Measurements from ENCODE around the gene ATP8B1. TPM values are rescaled to one million over a fixed set of nuclear protein-coding genes. Genes with fewer than 3 reads are reported as not detected.

Gene ATP8B1
- total RNA-seq, 1 experiment from 2014 or later: 1.1 TPM

DNA sequence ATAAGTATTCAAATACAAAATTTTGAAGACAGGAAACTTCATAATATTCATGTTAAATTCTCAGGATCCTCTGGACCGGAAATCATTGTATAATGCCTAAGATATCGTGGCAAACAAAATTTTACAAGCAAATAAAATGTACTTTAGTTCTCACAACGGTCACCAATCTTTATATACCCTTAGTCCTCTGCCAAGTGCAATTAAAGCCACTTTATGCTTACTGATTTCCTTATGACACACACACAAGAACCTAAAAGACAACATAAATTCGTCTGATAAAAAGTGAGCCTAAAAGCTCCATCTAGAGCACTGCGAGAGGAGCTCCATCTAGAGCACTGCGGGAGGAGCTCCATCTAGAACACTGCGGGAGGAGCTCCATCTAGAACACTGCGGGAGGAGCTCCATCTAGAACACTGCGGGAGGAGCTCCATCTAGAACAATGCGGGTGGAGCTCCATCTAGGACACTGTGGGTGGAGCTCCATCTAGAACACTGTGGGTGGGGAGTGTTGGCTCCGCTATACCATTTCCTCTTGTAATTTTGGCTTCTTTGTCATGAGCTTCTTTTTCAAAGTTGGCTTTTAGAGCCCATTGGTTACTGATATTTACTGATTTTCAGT lies 15.9 kb downstream of the ATP8B1 start:
- no peak overlapping the region for H4K91ac ChIP-seq (ENCODE audit: insufficient read length, low read depth, low read length)
- H2BK20ac ChIP-seq (ENCODE audit: low read depth, low read length, poor library complexity, severe bottlenecking): no peak overlapping the region
- no peak overlapping the region for H4K5ac ChIP-seq (ENCODE audit: insufficient read length, low read depth, low read length)
- H3K4me1 Mint-ChIP-seq: peaks cover 5 to 6% of the 10 kb centered on the region in 2 experiments; a peak in 2 of 4 replicates
- H3K36me3 Mint-ChIP-seq (ENCODE audit: insufficient read depth in 1 of 3, low read depth in 3 of 3): no peaks in the 10 kb centered on the region
- H3K27ac ChIP-seq (ENCODE audit: insufficient read length, low read depth, low read length): no peak overlapping the region
- no peak overlapping the region for H3K18ac ChIP-seq (ENCODE audit: insufficient read length, low read depth, low read length)
- no peaks in the 10 kb centered on the region for H3K4me1 ChIP-seq (ENCODE audit: insufficient read depth, low read length)
- H2BK15ac ChIP-seq (ENCODE audit: low read depth, low read length): no peak overlapping the region
- no peak overlapping the region for H3K27ac Mint-ChIP-seq
- no peak overlapping the region for H3K4me3 Mint-ChIP-seq
- no peak overlapping the region for H3K4ac ChIP-seq (ENCODE audit: low read depth, low read length)
- H3K4me2 ChIP-seq (ENCODE audit: insufficient read depth, insufficient read length, low read length): no peak overlapping the region
- no peak overlapping the region for H4K8ac ChIP-seq (replicated peaks; ENCODE audit: insufficient read length, low read depth, low read length)
- H3K23me2 ChIP-seq (ENCODE audit: insufficient read length, low read depth, low read length, poor library complexity, severe bottlenecking): no peaks in the 10 kb centered on the region
- H3K79me1 ChIP-seq (ENCODE audit: insufficient read depth, low read depth, low read length, poor library complexity, severe bottlenecking): no peaks in the 10 kb centered on the region
- H3T11ph ChIP-seq (ENCODE audit: low read length): no peak overlapping the region
- no peak overlapping the region for H3K56ac ChIP-seq (ENCODE audit: insufficient read length, low read depth, low read length)
- no peaks in the 10 kb centered on the region for H3K9me3 ChIP-seq (ENCODE audit: control insufficient read depth, low read depth, low read length)
- no peak overlapping the region for H2BK12ac ChIP-seq (ENCODE audit: insufficient read length, low read depth, low read length)
- H2AFZ ChIP-seq (ENCODE audit: low read length): no peak overlapping the region
- H3K9ac ChIP-seq (ENCODE audit: extremely low read depth, insufficient read length, low read length): no peak overlapping the region
- no peaks in the 10 kb centered on the region for H3K9me3 Mint-ChIP-seq
- no peak overlapping the region for H3K14ac ChIP-seq (ENCODE audit: insufficient read depth, low read length)
- TF ChIP-seq, protein P1, sequence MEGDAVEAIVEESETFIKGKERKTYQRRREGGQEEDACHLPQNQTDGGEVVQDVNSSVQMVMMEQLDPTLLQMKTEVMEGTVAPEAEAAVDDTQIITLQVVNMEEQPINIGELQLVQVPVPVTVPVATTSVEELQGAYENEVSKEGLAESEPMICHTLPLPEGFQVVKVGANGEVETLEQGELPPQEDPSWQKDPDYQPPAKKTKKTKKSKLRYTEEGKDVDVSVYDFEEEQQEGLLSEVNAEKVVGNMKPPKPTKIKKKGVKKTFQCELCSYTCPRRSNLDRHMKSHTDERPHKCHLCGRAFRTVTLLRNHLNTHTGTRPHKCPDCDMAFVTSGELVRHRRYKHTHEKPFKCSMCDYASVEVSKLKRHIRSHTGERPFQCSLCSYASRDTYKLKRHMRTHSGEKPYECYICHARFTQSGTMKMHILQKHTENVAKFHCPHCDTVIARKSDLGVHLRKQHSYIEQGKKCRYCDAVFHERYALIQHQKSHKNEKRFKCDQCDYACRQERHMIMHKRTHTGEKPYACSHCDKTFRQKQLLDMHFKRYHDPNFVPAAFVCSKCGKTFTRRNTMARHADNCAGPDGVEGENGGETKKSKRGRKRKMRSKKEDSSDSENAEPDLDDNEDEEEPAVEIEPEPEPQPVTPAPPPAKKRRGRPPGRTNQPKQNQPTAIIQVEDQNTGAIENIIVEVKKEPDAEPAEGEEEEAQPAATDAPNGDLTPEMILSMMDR (conservative IDR thresholded peaks at IDR 0.05): no peak
- WGBS (ENCODE audit: extremely low coverage, insufficient read length, low lambda C conversion rate): no CpG with 5 or more reads among the region's 11 CpGs
- DNase-seq: no peak
- H4K20me1 ChIP-seq (ENCODE audit: control insufficient read depth, insufficient read depth, insufficient read length): no peaks in the 10 kb centered on the region
- H3K27me3 Mint-ChIP-seq (ENCODE audit: low read depth): peaks cover 3% of the 10 kb centered on the region
- H2AK5ac ChIP-seq (ENCODE audit: insufficient read length, low read length): no peak overlapping the region
- no peak overlapping the region for H2BK120ac ChIP-seq (ENCODE audit: low read depth, low read length, poor library complexity, severe bottlenecking)
- H3K79me2 ChIP-seq (ENCODE audit: insufficient read depth, low read length): no peaks in the 10 kb centered on the region
- H2BK5ac ChIP-seq (ENCODE audit: insufficient read length, low read length): no peak overlapping the region
- H3K27me3 ChIP-seq (ENCODE audit: insufficient read depth, low read length): no peaks in the 10 kb centered on the region
- H3K23ac ChIP-seq (ENCODE audit: insufficient read length, low read depth, low read length): no peak overlapping the region

Measured in H9 (cell line).